ENCODE measurements around the gene ZBTB11. TPM values are rescaled to one million over a fixed set of nuclear protein-coding genes. Genes with fewer than 3 reads are reported as not detected.

Gene ZBTB11
- total RNA-seq, 1 experiment from 2014 or later = 14.8 TPM

DNA sequence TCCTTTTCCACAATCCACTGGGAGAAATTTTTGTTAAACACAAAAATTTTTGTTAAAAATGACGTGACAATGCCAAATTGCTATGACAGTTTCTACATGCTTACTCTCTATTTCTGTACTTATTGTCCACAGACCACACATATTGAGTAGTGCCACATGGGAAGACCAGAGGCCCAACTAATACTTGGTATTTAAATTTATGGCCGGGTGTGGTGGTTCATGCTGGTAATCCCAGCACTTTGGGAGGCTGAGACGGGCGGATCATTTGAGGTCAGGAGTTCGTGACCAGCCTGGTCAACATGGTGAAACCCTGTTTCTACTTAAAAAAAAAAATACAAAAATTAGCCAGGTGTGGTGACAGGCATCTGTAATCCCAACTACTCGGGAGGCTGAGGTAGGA, 20.3 kb downstream of the ZBTB11 start:
- H2AFZ ChIP-seq (ENCODE audit: low read length) = no peak overlapping the region
- H3K23ac ChIP-seq (ENCODE audit: insufficient read length, low read depth, low read length) = no peak overlapping the region
- no peaks in the 10 kb centered on the region for H3K27me3 ChIP-seq (ENCODE audit: insufficient read depth, low read length)
- no peak overlapping the region for H3K9ac ChIP-seq (ENCODE audit: extremely low read depth, insufficient read length, low read length)
- no peak overlapping the region for H3K18ac ChIP-seq (ENCODE audit: insufficient read length, low read depth, low read length)
- no peak for DNase-seq
- Mint-ChIP-seq H3K27ac (no peak overlapping the region), H3K9me3 (no peaks in the 10 kb centered on the region), H3K4me1 (peaks cover 0 to 6% of the 10 kb centered on the region in 2 experiments; a peak in 1 of 4 replicates), H3K36me3 (ENCODE audit: insufficient read depth in 1 of 3, low read depth in 3 of 3) (peaks cover 43 to 87% (median 76%) of the 10 kb centered on the region in 3 experiments), H3K27me3 (ENCODE audit: low read depth) (no peaks in the 10 kb centered on the region), H3K4me3 (no peak overlapping the region)
- H3K23me2 ChIP-seq (ENCODE audit: insufficient read length, low read depth, low read length, poor library complexity, severe bottlenecking) = no peaks in the 10 kb centered on the region
- H2BK5ac ChIP-seq (ENCODE audit: insufficient read length, low read length) = no peak overlapping the region
- no peak overlapping the region for H4K5ac ChIP-seq (ENCODE audit: insufficient read length, low read depth, low read length)
- H3K79me1 ChIP-seq (ENCODE audit: insufficient read depth, low read depth, low read length, poor library complexity, severe bottlenecking) = no peaks in the 10 kb centered on the region
- no peak overlapping the region for H3K4me2 ChIP-seq (ENCODE audit: insufficient read depth, insufficient read length, low read length)
- H3K4me1 ChIP-seq (ENCODE audit: insufficient read depth, low read length) = no peaks in the 10 kb centered on the region
- H4K20me1 ChIP-seq (ENCODE audit: control insufficient read depth, insufficient read depth, insufficient read length) = no peaks in the 10 kb centered on the region
- H3K9me3 ChIP-seq (ENCODE audit: control insufficient read depth, low read depth, low read length) = no peaks in the 10 kb centered on the region
- H2BK20ac ChIP-seq (ENCODE audit: low read depth, low read length, poor library complexity, severe bottlenecking) = no peak overlapping the region
- no peak overlapping the region for H4K8ac ChIP-seq (replicated peaks; ENCODE audit: insufficient read length, low read depth, low read length)
- no peak overlapping the region for H2BK15ac ChIP-seq (ENCODE audit: low read depth, low read length)
- no peak for TF ChIP-seq CTCF (conservative IDR thresholded peaks at IDR 0.05)
- no peak overlapping the region for H2BK12ac ChIP-seq (ENCODE audit: insufficient read length, low read depth, low read length)
- H3T11ph ChIP-seq (ENCODE audit: low read length) = no peak overlapping the region
- no peak overlapping the region for H3K14ac ChIP-seq (ENCODE audit: insufficient read depth, low read length)
- no peak overlapping the region for H4K91ac ChIP-seq (ENCODE audit: insufficient read length, low read depth, low read length)
- no peak overlapping the region for H3K4ac ChIP-seq (ENCODE audit: low read depth, low read length)
- H3K27ac ChIP-seq (ENCODE audit: insufficient read length, low read depth, low read length) = no peak overlapping the region
- WGBS (ENCODE audit: extremely low coverage, insufficient read length, low lambda C conversion rate) = no CpG with 5 or more reads among the region's 6 CpGs
- no peak overlapping the region for H3K56ac ChIP-seq (ENCODE audit: insufficient read length, low read depth, low read length)
- no peak overlapping the region for H2BK120ac ChIP-seq (ENCODE audit: low read depth, low read length, poor library complexity, severe bottlenecking)
- no peak overlapping the region for H2AK5ac ChIP-seq (ENCODE audit: insufficient read length, low read length)
- H3K79me2 ChIP-seq (ENCODE audit: insufficient read depth, low read length) = no peaks in the 10 kb centered on the region

All from H9 (cell line).